Left lung (tissue), 10 donors: ENCODE data around the gene OPA3. TPM values are rescaled to one million over a fixed set of nuclear protein-coding genes. Genes with fewer than 3 reads are reported as not detected.

ENCODE experiments used
- ATAC-seq: fragments of 200-7000 bp; cut with Tn5 transposase; one replicate; pipeline ENCODE4 v1.9.1; 2020; ENCODE audit warnings: moderate library complexity
- DNase-seq, 4 donors: peaks; one replicate each; pipeline ENCODE4 v3.0.0-alpha.2; 2013 to 2020
- H3K27ac ChIP-seq, 2 donors: fragments of 200-600 bp; sonication (generic) in 1 of 2; one replicate each; pipeline versions ENCODE4 v1.5.0 to v1.8.0; 2020 to 2021
- H3K27me3 ChIP-seq, 2 donors: fragments of 200-600 bp; sonication (generic) in 1 of 2; one replicate each; pipeline versions ENCODE4 v1.5.0 to v1.8.0; 2020 to 2021
- H3K36me3 ChIP-seq, 2 donors: fragments of 200-600 bp; sonication (generic) in 1 of 2; one replicate each; pipeline versions ENCODE4 v1.5.0 to v1.8.0; 2020 to 2021
- H3K4me1 ChIP-seq, 2 donors: fragments of 200-600 bp; one replicate each; pipeline ENCODE4 v1.8.0; 2021
- H3K4me3 ChIP-seq, 2 donors: fragments of 200-600 bp; sonication (generic) in 1 of 2; one replicate each; pipeline versions ENCODE4 v1.5.0 to v1.8.0; 2020 to 2021; ENCODE audit warnings: mild to moderate bottlenecking in 1 of 2
- H3K9me3 ChIP-seq, 2 donors: fragments of 200-600 bp; sonication (generic) in 1 of 2; one replicate each; pipeline versions ENCODE4 v1.5.0 to v1.8.0; 2020 to 2021
- CTCF ChIP-seq, 2 donors: fragments of 200-600 bp; sonication (generic) in 1 of 2; IDR thresholded peaks; one replicate each; pipeline versions ENCODE4 v1.5.0 to v1.8.0; 2021; ENCODE audit warnings: antibody characterized with exemption in 2 of 2
- intact Hi-C, 2 donors: fragments of 100-400 bp; cut with DNase I; formaldehyde crosslinking; loops; one replicate each; pipeline versions ENCODE4 v1.11.2 to v1.14.2; 2022
- polyA plus RNA-seq, 6 donors: library from polyadenylated mRNA; unstranded; fragments of 120-200 nt; gene quantifications; one replicate each; pipeline ENCODE4 v1.2.1, GENCODE V29; 2013; ENCODE audit not compliant: insufficient read length in 6 of 6
- total RNA-seq, 2 donors: library from RNA; stranded (reverse); fragmentation: NEBNext Ultra II Directional; extraction: Animal tissue kit (Norgen Biotek cat#: 25700); gene quantifications; one replicate each; pipeline ENCODE4 v1.2.1, GENCODE V29; 2021
- donor health status: DM: no; HTN: yes; CAD: no.
- donor health status: DM: no; HTN: no; CAD: no.

OPA3 gene
- total and polyA plus RNA-seq, 8 donors: 4.8 to 17.9 (median 7.2) TPM

- Histone ChIP-seq H3K27me3 (no peaks in the 10 kb centered on the region), H3K9me3 (no peaks in the 10 kb centered on the region), H3K4me3 (peak overlapping the region; percentile 52 to 63), H3K36me3 (no peaks in the 10 kb centered on the region), H3K4me1 (peaks cover 0 to 10% of the 10 kb centered on the region in 2 donors), H3K27ac (peak overlapping the region; percentile 26 to 74)
- peak; percentile 77 for TF ChIP-seq CTCF (IDR thresholded peaks at IDR 0.05)
- intact Hi-C loops: no loop called here
- ATAC-seq (peak; percentile 100), DNase-seq (peak; percentile 87 to 100 (median 96))
These were observed 99.1 kb downstream of the OPA3 start for GRCh38 chr19:45485305-45486077.

- ATAC-seq (no peak), DNase-seq (peak in 1 of 4 donors; percentile 5)
- no peak for TF ChIP-seq CTCF (IDR thresholded peaks at IDR 0.05)
- intact Hi-C loops: loop anchor here in 1 of 2 donors (5.0 kb wide), 1 partner anchor 42 kb away; no protein-coding TSS in a partner anchor
- H3K27me3 ChIP-seq: no peaks in the 10 kb centered on the region
- no peak overlapping the region for H3K27ac ChIP-seq
- H3K9me3 ChIP-seq: no peaks in the 10 kb centered on the region
- H3K4me3 ChIP-seq: no peak overlapping the region
- peaks cover 0 to 10% of the 10 kb centered on the region in 2 donors for H3K4me1 ChIP-seq
- H3K36me3 ChIP-seq: no peaks in the 10 kb centered on the region
These were observed 100.2 kb downstream of the OPA3 start for GRCh38 chr19:45484273-45484945.

GRCh38 chr19:45483033-45483432 is 101.6 kb downstream of the OPA3 start:
- no peak overlapping the region for H3K4me3 ChIP-seq
- intact Hi-C loops: loop anchor here in 1 of 2 donors (5.0 kb wide), 1 partner anchor 41 kb away; no protein-coding TSS in a partner anchor
- DNase-seq: no peak
- ATAC-seq: no peak
- TF ChIP-seq CTCF (IDR thresholded peaks at IDR 0.05): no peak
- no peaks in the 10 kb centered on the region for H3K36me3 ChIP-seq
- H3K4me1 ChIP-seq: peaks cover 0 to 17% of the 10 kb centered on the region in 2 donors
- no peak overlapping the region for H3K27ac ChIP-seq
- no peaks in the 10 kb centered on the region for H3K9me3 ChIP-seq
- no peaks in the 10 kb centered on the region for H3K27me3 ChIP-seq

DNA sequence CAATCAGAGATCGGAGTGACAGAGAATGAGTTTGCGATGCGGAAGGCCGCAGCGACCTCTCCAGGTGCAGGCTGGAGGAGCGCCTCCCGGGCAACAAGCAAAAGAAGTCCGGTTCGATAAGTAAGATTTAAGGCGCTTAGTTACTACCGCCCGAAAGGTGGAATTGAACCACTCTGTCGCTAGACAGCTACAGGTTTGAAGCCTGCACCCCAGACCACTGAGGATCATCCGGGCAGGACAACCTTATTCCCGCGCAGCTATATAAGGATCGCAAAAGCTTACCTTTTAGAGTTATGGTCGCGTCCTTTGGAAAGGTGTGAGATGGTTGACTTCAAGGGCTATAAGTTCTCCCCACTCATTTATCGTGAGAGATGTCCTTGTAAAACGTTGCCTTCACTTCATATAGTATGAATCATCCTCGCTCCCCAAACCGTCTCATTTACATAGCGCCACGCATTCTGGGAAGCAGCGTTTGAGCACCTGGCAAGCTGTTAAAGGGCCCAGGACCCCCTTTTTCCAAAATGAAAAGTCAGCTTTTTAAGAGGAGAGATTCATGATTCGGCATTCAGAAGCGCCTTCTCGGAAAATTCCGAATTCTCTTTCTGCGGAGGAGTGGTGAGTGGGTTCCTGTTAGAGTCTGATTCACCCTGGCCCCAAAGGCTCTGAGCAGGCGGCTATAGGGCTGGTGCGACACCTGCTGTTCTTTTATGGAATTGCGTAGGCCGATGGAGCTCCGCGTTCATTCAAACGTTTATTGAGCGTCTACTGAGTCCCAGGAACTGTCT is 106.0 kb downstream of the OPA3 start:
- DNase-seq: peak; percentile 84 to 91 (median 89)
- intact Hi-C loops: loop anchor here in 1 of 2 donors (5.0 kb wide), 1 partner anchor 36 kb away; no protein-coding TSS in a partner anchor
- no peaks in the 10 kb centered on the region for H3K9me3 ChIP-seq
- H3K27ac ChIP-seq: peak overlapping the region; percentile 94 to 96
- H3K4me3 ChIP-seq: peak overlapping the region; percentile 33 to 34
- peaks cover 0 to 19% of the 10 kb centered on the region in 2 donors for H3K4me1 ChIP-seq
- peak; percentile 95 to 96 for TF ChIP-seq CTCF (IDR thresholded peaks at IDR 0.05)
- no peaks in the 10 kb centered on the region for H3K36me3 ChIP-seq
- ATAC-seq: peak; percentile 93
- H3K27me3 ChIP-seq: peaks cover 0 to 32% of the 10 kb centered on the region in 2 donors
